GM18861 (cell line): ENCODE measurements around the gene RAD51AP1.

Experiments used
- ATAC-seq: cut with Tn5 transposase; IDR thresholded peaks from one replicate; pipeline ENCODE4 v1.9.1; 2021; ENCODE audit not compliant: unreplicated experiment

Gene RAD51AP1

GRCh38 chr12:4588916-4589315 lies 50.2 kb downstream of the RAD51AP1 start:
- no peak for ATAC-seq

GRCh38 chr12:4589941-4590340 lies 51.3 kb downstream of the RAD51AP1 start:
- no peak for ATAC-seq

- ATAC-seq, result no peak
Observed at GRCh38 chr12:4591180-4591687, 52.5 kb downstream of the RAD51AP1 start.

GRCh38 chr12:4595881-4596280 lies 57.2 kb downstream of the RAD51AP1 start:
- no peak for ATAC-seq

GRCh38 chr12:4603421-4603820 lies 64.7 kb downstream of the RAD51AP1 start:
- ATAC-seq, result no peak

- ATAC-seq, result no peak
Observed at GRCh38 chr12:4603946-4604345, 65.3 kb downstream of the RAD51AP1 start.

GRCh38 chr12:4604684-4605193 lies 66.0 kb downstream of the RAD51AP1 start:
- ATAC-seq, result peak; percentile 97

- no peak for ATAC-seq
Observed at GRCh38 chr12:4607056-4607455, 68.4 kb downstream of the RAD51AP1 start.

GRCh38 chr12:4609071-4609470 lies 70.4 kb downstream of the RAD51AP1 start:
- ATAC-seq, result no peak
